Astrocyte (in vitro differentiated cells and primary cell): ENCODE data around the gene CSF1. TPM values are rescaled to one million over a fixed set of nuclear protein-coding genes. Genes with fewer than 3 reads are reported as not detected.

Source experiments
- DNase-seq: peaks from one replicate; pipeline ENCODE4 v3.0.0-alpha.2; 2010; ENCODE audit warnings: low read depth
- FAIRE-seq: peaks from 2 replicates; lab custom pipeline; 2011; peaks lifted over from hg19 to GRCh38; lab: Jason Lieb, UNC
- H2AFZ ChIP-seq: 2 replicates; pipeline ENCODE4 v1.6.0; 2012; ENCODE audit warnings: low read depth, low read length, inconsistent platforms
- H3K27ac ChIP-seq: 2 replicates; pipeline ENCODE4 v1.5.1; 2011; ENCODE audit warnings: low read depth, low read length, inconsistent platforms
- H3K27me3 ChIP-seq: 2 replicates; pipeline ENCODE4 v1.6.0; 2011; ENCODE audit warnings: low read length, inconsistent platforms; ENCODE audit not compliant: insufficient read depth
- H3K36me3 ChIP-seq: 2 replicates; pipeline ENCODE4 v1.5.1; 2011; ENCODE audit warnings: low read length, inconsistent platforms; ENCODE audit not compliant: insufficient read depth
- H3K4me1 ChIP-seq: 2 replicates; pipeline ENCODE4 v1.5.1; 2011; ENCODE audit warnings: low read length, inconsistent platforms; ENCODE audit not compliant: insufficient read depth
- H3K4me2 ChIP-seq: 2 replicates; pipeline ENCODE4 v1.6.0; 2012; ENCODE audit warnings: low read length, inconsistent platforms
- H3K4me3 ChIP-seq: 2 replicates; pipeline ENCODE4 v1.5.1; 2011; ENCODE audit warnings: low read depth, mild to moderate bottlenecking, low read length, inconsistent platforms; ENCODE audit not compliant: insufficient read depth
- H3K79me2 ChIP-seq: 2 replicates; pipeline ENCODE4 v1.6.0; 2012; ENCODE audit warnings: mild to moderate bottlenecking, low read length, inconsistent platforms; ENCODE audit not compliant: insufficient read depth
- H3K9ac ChIP-seq: 2 replicates; pipeline ENCODE4 v1.6.0; 2012; ENCODE audit warnings: mild to moderate bottlenecking, low read length, inconsistent platforms
- H3K9me3 ChIP-seq: 2 replicates; pipeline ENCODE4 v1.5.1; 2012; ENCODE audit warnings: low read depth, mild to moderate bottlenecking, low read length, inconsistent platforms; ENCODE audit not compliant: insufficient read depth
- H4K20me1 ChIP-seq: 2 replicates; pipeline ENCODE4 v1.6.0; 2012; ENCODE audit warnings: low read length, inconsistent platforms; ENCODE audit not compliant: insufficient read depth
- H3K27ac Mint-ChIP-seq: one replicate; pipeline ENCODE4 v1.8.0; 2021; ENCODE audit warnings: mild to moderate bottlenecking, mixed read lengths; ENCODE audit not compliant: unreplicated experiment
- H3K27me3 Mint-ChIP-seq: one replicate; pipeline ENCODE4 v1.8.0; 2021; ENCODE audit warnings: low read depth, mixed read lengths; ENCODE audit not compliant: unreplicated experiment
- H3K36me3 Mint-ChIP-seq: one replicate; pipeline ENCODE4 v1.8.0; 2021; ENCODE audit warnings: low read depth, mixed read lengths; ENCODE audit not compliant: unreplicated experiment
- H3K4me1 Mint-ChIP-seq: one replicate; pipeline ENCODE4 v1.8.0; 2021; ENCODE audit warnings: low read depth, mixed read lengths; ENCODE audit not compliant: unreplicated experiment
- H3K4me3 Mint-ChIP-seq: one replicate; pipeline ENCODE4 v1.8.0; 2021; ENCODE audit warnings: mild to moderate bottlenecking, moderate library complexity, mixed read lengths; ENCODE audit not compliant: unreplicated experiment
- H3K9me3 Mint-ChIP-seq: one replicate; pipeline ENCODE4 v1.8.0; 2021; ENCODE audit warnings: mild to moderate bottlenecking, mixed read lengths; ENCODE audit not compliant: unreplicated experiment
- EZH2 ChIP-seq: IDR thresholded peaks from 2 replicates; pipeline ENCODE4 v1.6.1; 2012; ENCODE audit warnings: mild to moderate bottlenecking, low read length, inconsistent platforms; ENCODE audit not compliant: insufficient read depth
- total RNA-seq: library from RNA; stranded (reverse); gene quantifications from 2 replicates; pipeline ENCODE4 v1.2.1, GENCODE V29; 2021
- TF ChIP-seq, protein P1 (sequence below): IDR thresholded peaks from 2 replicates; pipeline ENCODE4 v1.5.1; 2011; ENCODE audit warnings: low read depth, mild to moderate bottlenecking, inconsistent platforms, low read length, moderate library complexity; ENCODE audit not compliant: insufficient read depth

Gene CSF1
- total RNA-seq, 1 donor from 2014 or later, result 12.3 TPM

DNA sequence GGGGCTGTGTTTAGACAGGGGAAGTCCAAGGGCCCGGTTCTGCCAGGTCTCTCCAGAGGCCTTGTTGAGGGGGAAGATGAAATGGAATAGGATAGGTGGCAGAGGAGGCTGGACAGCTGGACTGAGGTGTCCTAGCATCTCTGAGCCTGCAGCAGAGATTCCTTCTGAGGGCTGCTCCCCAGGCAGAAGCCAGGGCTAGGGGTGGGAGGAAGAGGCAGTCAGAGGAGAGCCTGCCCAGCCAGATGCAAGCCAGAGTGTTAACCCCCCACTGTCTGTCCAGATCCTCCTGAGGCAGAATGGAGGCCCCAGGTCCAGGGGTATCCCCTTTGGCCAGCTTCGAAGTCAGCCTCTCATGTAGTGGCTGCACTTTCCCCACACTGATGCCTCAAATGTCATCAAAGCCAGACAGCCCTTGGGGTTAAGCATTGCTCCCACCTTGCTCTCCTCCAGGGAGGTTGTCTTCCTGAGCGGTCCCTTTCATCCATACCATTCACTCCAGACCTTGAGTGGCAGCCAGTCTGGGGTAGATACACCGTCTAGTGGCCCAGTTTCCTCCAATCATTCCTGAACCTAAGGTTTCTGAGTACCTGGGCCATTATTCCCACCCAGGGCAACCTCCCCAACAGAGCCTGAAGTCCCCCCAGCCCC, 1.7 kb downstream of the CSF1 start:
- Mint-ChIP-seq H3K36me3 (peaks cover 34% of the 10 kb centered on the region), H3K27ac (no peak overlapping the region), H3K4me1 (peaks cover 8% of the 10 kb centered on the region), H3K9me3 (peaks cover 7% of the 10 kb centered on the region), H3K4me3 (peak overlapping the region; percentile 94), H3K27me3 (peaks cover 61% of the 10 kb centered on the region)
- DNase-seq, result no peak
- H3K9ac ChIP-seq, result peak overlapping the region; percentile 83
- peaks cover 8% of the 10 kb centered on the region for H3K27me3 ChIP-seq
- no peak overlapping the region for H2AFZ ChIP-seq
- no peak for FAIRE-seq
- peaks cover 24% of the 10 kb centered on the region for H3K4me1 ChIP-seq
- H4K20me1 ChIP-seq, result peaks cover 55% of the 10 kb centered on the region
- H3K27ac ChIP-seq, result no peak overlapping the region
- H3K4me2 ChIP-seq, result peak overlapping the region; percentile 97
- no peaks in the 10 kb centered on the region for H3K36me3 ChIP-seq
- TF ChIP-seq, protein P1, sequence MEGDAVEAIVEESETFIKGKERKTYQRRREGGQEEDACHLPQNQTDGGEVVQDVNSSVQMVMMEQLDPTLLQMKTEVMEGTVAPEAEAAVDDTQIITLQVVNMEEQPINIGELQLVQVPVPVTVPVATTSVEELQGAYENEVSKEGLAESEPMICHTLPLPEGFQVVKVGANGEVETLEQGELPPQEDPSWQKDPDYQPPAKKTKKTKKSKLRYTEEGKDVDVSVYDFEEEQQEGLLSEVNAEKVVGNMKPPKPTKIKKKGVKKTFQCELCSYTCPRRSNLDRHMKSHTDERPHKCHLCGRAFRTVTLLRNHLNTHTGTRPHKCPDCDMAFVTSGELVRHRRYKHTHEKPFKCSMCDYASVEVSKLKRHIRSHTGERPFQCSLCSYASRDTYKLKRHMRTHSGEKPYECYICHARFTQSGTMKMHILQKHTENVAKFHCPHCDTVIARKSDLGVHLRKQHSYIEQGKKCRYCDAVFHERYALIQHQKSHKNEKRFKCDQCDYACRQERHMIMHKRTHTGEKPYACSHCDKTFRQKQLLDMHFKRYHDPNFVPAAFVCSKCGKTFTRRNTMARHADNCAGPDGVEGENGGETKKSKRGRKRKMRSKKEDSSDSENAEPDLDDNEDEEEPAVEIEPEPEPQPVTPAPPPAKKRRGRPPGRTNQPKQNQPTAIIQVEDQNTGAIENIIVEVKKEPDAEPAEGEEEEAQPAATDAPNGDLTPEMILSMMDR, result no peak
- no peak for TF ChIP-seq EZH2
- no peak overlapping the region for H3K4me3 ChIP-seq
- no peaks in the 10 kb centered on the region for H3K9me3 ChIP-seq
- H3K79me2 ChIP-seq, result peaks cover 36% of the 10 kb centered on the region

DNA sequence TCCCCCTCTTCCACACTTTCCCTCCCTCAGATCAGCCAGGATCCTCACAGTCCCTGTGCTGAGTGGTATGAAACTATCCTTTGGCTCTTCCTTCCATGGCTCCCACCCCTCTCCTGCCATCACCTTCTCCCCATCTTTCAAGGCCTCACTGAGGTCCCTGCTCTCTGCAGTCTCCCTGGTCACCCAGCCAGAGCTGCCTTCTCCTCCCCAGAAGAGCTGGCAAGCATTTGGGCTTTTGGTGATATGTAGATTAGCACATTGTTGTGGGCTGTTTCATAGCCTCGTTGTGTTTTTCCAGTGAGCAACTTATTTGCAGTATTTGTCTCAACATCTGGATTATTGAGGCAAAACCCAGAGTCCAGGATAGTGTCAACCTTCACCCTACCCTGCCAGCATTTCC, 2.2 kb downstream of the CSF1 start:
- peaks cover 24% of the 10 kb centered on the region for H3K4me1 ChIP-seq

More for the DNA sequence above, 2.2 kb downstream of the CSF1 start:
- H3K27me3 Mint-ChIP-seq, result peaks cover 58% of the 10 kb centered on the region
- Histone ChIP-seq H3K27ac (no peak overlapping the region), H3K9me3 (no peaks in the 10 kb centered on the region), H3K4me3 (no peak overlapping the region), H3K36me3 (no peaks in the 10 kb centered on the region), H3K9ac (no peak overlapping the region), H3K27me3 (peaks cover 6% of the 10 kb centered on the region), H3K79me2 (peaks cover 36% of the 10 kb centered on the region), H3K4me2 (peak overlapping the region; percentile 97), H4K20me1 (peaks cover 55% of the 10 kb centered on the region), H2AFZ (no peak overlapping the region)
- FAIRE-seq, result no peak
- DNase-seq, result peak; percentile 58
- H3K4me1 Mint-ChIP-seq, result peaks cover 10% of the 10 kb centered on the region
- H3K36me3 Mint-ChIP-seq, result peaks cover 39% of the 10 kb centered on the region
- H3K9me3 Mint-ChIP-seq, result peaks cover 7% of the 10 kb centered on the region
- no peak overlapping the region for H3K4me3 Mint-ChIP-seq
- no peak for TF ChIP-seq EZH2
- TF ChIP-seq, protein P1, result no peak
- no peak overlapping the region for H3K27ac Mint-ChIP-seq
